A673 (cell line): Measurements from ENCODE around the gene CSTPP1. TPM values are rescaled to one million over a fixed set of nuclear protein-coding genes. Genes with fewer than 3 reads are reported as not detected.

Experiments
- BruUV-seq: library from RNA; stranded (reverse); fragments of 400-500 nt; replicated peaks from 2 replicates; lab custom pipeline; 2021; lab: Mats Ljungman, UMichigan
- CTCF ChIA-PET: fragments of 300-600 bp; sonication (Branson Sonifier 250); formaldehyde crosslinking; loops from one replicate; lab custom pipeline; 2022; ENCODE audit warnings: antibody characterized with exemption; lab: Charles Lee
- POLR2A ChIA-PET: fragments of 300-600 bp; sonication (Branson Sonifier 250); formaldehyde crosslinking; loops from one replicate; lab custom pipeline; 2022; ENCODE audit warnings: antibody characterized with exemption; ENCODE audit not compliant: low non-redundant PET; lab: Charles Lee
- DNase-seq: peaks from one replicate; pipeline ENCODE4 v3.0.0-alpha.2; 2015; ENCODE audit warnings: low spot score
- H3K27ac ChIP-seq: fragments of 200-600 bp; sonication (generic); 2 replicates; pipeline ENCODE4 v1.5.1; 2016; ENCODE audit warnings: mixed run types, low read depth, mild to moderate bottlenecking, mixed read lengths, antibody characterized with exemption, low read length; ENCODE audit not compliant: poor library complexity, severe bottlenecking
- H3K27me3 ChIP-seq: fragments of 200-600 bp; sonication (generic); replicated peaks from 2 replicates; pipeline ENCODE4 v1.6.1; 2017; ENCODE audit warnings: mixed run types, low read depth, mild to moderate bottlenecking, mixed read lengths, antibody characterized with exemption, low read length; ENCODE audit not compliant: insufficient read depth, poor library complexity
- H3K36me3 ChIP-seq: fragments of 200-600 bp; sonication (generic); 2 replicates; pipeline ENCODE4 v1.6.1; 2016; ENCODE audit warnings: mixed run types, mild to moderate bottlenecking, mixed read lengths, antibody characterized with exemption, low read length; ENCODE audit not compliant: insufficient read depth, poor library complexity, severe bottlenecking
- H3K4me1 ChIP-seq: fragments of 200-600 bp; sonication (generic); 2 replicates; pipeline ENCODE4 v1.6.1; 2017; ENCODE audit warnings: mixed run types, mild to moderate bottlenecking, mixed read lengths, antibody characterized with exemption, low read length; ENCODE audit not compliant: insufficient read depth, poor library complexity, severe bottlenecking
- H3K4me3 ChIP-seq: fragments of 200-600 bp; sonication (generic); 2 replicates; pipeline ENCODE4 v1.5.1; 2016; ENCODE audit warnings: low read depth, mixed run types, mild to moderate bottlenecking, mixed read lengths, low read length; ENCODE audit not compliant: poor library complexity, severe bottlenecking
- H3K9me3 ChIP-seq: fragments of 200-600 bp; sonication (generic); 2 replicates; pipeline ENCODE4 v1.6.1; 2016; ENCODE audit warnings: mixed run types, low read depth, mild to moderate bottlenecking, mixed read lengths, antibody characterized with exemption, low read length; ENCODE audit not compliant: poor library complexity, severe bottlenecking
- CTCF ChIP-seq: fragments of 300-800, 200-600 bp; sonication (generic); conservative IDR thresholded peaks from 2 replicates; pipeline ENCODE4 v1.5.1; 2017; ENCODE audit warnings: low read depth, mild to moderate bottlenecking, antibody characterized with exemption, low read length, moderate library complexity, mixed read lengths
- EZH2 ChIP-seq: fragments of 200-600 bp; sonication (generic); IDR thresholded peaks from 2 replicates; pipeline ENCODE4 v1.6.1; 2017; ENCODE audit warnings: borderline replicate concordance, low read depth, mild to moderate bottlenecking, mixed read lengths, antibody characterized with exemption, low read length; ENCODE audit not compliant: poor library complexity, severe bottlenecking
- intact Hi-C: fragments of 100-400 bp; cut with micrococcal nuclease; formaldehyde crosslinking; loops from one replicate; pipeline ENCODE4 v1.10.0; 2022; ENCODE audit not compliant: unreplicated experiment
- total RNA-seq: library from RNA; stranded (reverse); gene quantifications from 2 replicates; pipeline ENCODE4 v1.2.3, GENCODE V29; 2021

The CSTPP1 gene
- total RNA-seq, 1 experiment from 2014 or later, result 79.3 TPM

- Histone ChIP-seq H3K4me3 (no peak overlapping the region), H3K9me3 (no peaks in the 10 kb centered on the region), H3K27me3 (no peaks in the 10 kb centered on the region), H3K36me3 (no peaks in the 10 kb centered on the region), H3K27ac (no peak overlapping the region), H3K4me1 (peaks cover 6% of the 10 kb centered on the region)
- no peak for DNase-seq
- BruUV-seq, result no TSS peak
- TF ChIP-seq EZH2 (no peak), CTCF (no peak)
- intact Hi-C loops, result no loop called here
- POLR2A ChIA-PET, result no interaction called here
- CTCF ChIA-PET, result no interaction called here
Measured at GRCh38 chr11:47107744-47108143, 171.2 kb downstream of the CSTPP1 start.

GRCh38 chr11:47108214-47108613, 171.7 kb downstream of the CSTPP1 start:
- peaks cover 6% of the 10 kb centered on the region for H3K4me1 ChIP-seq
- CTCF ChIA-PET, result no interaction called here
- POLR2A ChIA-PET, result no interaction called here

GRCh38 chr11:47109051-47109726, 172.6 kb downstream of the CSTPP1 start:
- intact Hi-C loops, result no loop called here
- peaks cover 4% of the 10 kb centered on the region for H3K4me1 ChIP-seq
- CTCF ChIA-PET, result no interaction called here

More at GRCh38 chr11:47108214-47108613, 171.7 kb downstream of the CSTPP1 start:
- Histone ChIP-seq H3K36me3 (no peaks in the 10 kb centered on the region), H3K9me3 (no peaks in the 10 kb centered on the region), H3K4me3 (no peak overlapping the region), H3K27me3 (no peaks in the 10 kb centered on the region), H3K27ac (no peak overlapping the region)
- no peak for DNase-seq
- no TSS peak for BruUV-seq
- intact Hi-C loops, result no loop called here
- no peak for TF ChIP-seq CTCF
- no peak for TF ChIP-seq EZH2

More at GRCh38 chr11:47109051-47109726, 172.6 kb downstream of the CSTPP1 start:
- H3K36me3 ChIP-seq, result no peaks in the 10 kb centered on the region
- no peak overlapping the region for H3K27ac ChIP-seq
- no peak overlapping the region for H3K4me3 ChIP-seq
- TF ChIP-seq EZH2 (no peak), CTCF (no peak)
- no peak for DNase-seq
- H3K27me3 ChIP-seq, result no peaks in the 10 kb centered on the region
- BruUV-seq, result no TSS peak
- no peaks in the 10 kb centered on the region for H3K9me3 ChIP-seq
- POLR2A ChIA-PET, result no interaction called here
